Rectal smooth muscle tissue (tissue), 1 donor: ENCODE results near the gene RADIL.

Experiments used
- H3K27ac ChIP-seq: one replicate; pipeline ENCODE4 v1.7.0; 2013; ENCODE audit warnings: low read depth, low read length, inconsistent platforms
- H3K27me3 ChIP-seq: one replicate; pipeline ENCODE4 v1.7.0; 2013; ENCODE audit warnings: low read length; ENCODE audit not compliant: control insufficient read depth, insufficient read depth
- H3K36me3 ChIP-seq: one replicate; pipeline ENCODE4 v1.7.0; 2013; ENCODE audit warnings: low read length; ENCODE audit not compliant: control insufficient read depth, insufficient read depth
- H3K4me1 ChIP-seq: one replicate; pipeline ENCODE4 v1.7.0; 2013; ENCODE audit warnings: low read length; ENCODE audit not compliant: control insufficient read depth, insufficient read depth
- H3K4me3 ChIP-seq: one replicate; pipeline ENCODE4 v1.7.0; 2013; ENCODE audit warnings: low read length
- H3K9ac ChIP-seq: one replicate; pipeline ENCODE4 v1.7.0; 2013; ENCODE audit warnings: low read length

RADIL gene

GRCh38 chr7:4830176-4830575 lies 53.3 kb downstream of the RADIL start:
- Histone ChIP-seq H3K36me3 (no peaks in the 10 kb centered on the region), H3K27ac (no peak overlapping the region), H3K27me3 (no peaks in the 10 kb centered on the region), H3K4me3 (no peak overlapping the region), H3K4me1 (no peaks in the 10 kb centered on the region), H3K9ac (no peak overlapping the region)

DNA sequence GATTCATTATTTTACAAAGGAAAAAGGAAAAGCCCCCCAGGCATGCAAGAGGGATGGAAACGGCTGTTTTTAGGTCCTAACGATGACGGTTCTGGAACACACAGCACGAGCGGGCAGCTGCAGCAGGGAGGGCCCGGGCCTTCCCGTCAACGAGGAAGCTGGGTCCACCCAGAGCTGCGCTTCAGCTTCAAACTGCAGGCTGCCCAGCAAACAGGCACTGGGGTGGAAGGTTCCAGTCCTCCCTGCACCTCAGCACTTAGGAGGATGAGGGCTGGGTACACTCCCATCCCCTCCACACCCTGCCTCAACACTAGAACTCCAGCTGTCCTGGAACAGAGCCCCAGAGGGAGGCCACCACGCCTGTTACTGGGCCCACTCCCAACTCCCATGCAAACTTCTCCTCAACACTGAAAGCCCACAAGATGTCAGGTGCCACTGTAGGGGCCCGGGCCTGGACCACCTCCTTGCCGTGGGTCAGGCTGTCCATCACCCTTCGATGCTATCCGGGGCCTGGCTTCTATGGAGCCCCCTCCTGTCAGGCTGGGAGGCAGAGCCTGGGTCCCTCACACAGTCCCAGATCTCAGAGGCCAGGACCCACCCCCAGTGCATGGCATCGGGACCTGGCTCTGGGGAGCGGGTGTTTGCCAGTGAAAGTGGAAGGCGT lies 54.7 kb downstream of the RADIL start:
- no peak overlapping the region for H3K4me3 ChIP-seq
- no peaks in the 10 kb centered on the region for H3K36me3 ChIP-seq
- no peaks in the 10 kb centered on the region for H3K27me3 ChIP-seq
- H3K27ac ChIP-seq, result no peak overlapping the region
- no peak overlapping the region for H3K9ac ChIP-seq
- H3K4me1 ChIP-seq, result no peaks in the 10 kb centered on the region

DNA sequence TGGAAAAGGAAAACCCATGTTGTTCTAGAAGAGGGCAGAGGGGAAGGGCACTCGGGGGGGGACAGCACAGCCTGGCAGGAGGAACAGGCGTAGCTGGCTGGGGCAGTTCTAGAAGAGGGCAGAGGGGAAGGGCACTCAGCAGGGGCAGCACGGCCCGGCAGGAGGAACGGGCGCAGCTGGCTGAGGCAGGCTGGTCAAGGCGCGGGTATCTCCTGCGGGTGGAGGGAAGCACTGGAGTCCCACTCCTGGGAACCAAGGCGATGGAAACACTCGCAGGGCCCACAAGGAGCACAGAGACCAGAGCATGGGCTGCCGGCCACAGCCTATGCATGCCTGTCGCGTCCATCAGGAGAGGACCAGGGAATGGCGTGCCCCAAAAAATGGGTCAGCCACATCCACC lies 58.4 kb downstream of the RADIL start:
- no peaks in the 10 kb centered on the region for H3K27me3 ChIP-seq
- H3K4me3 ChIP-seq, result no peak overlapping the region
- no peaks in the 10 kb centered on the region for H3K36me3 ChIP-seq
- H3K9ac ChIP-seq, result no peak overlapping the region
- no peak overlapping the region for H3K27ac ChIP-seq
- no peaks in the 10 kb centered on the region for H3K4me1 ChIP-seq

GRCh38 chr7:4824120-4824775 lies 59.3 kb downstream of the RADIL start:
- no peaks in the 10 kb centered on the region for H3K27me3 ChIP-seq
- H3K36me3 ChIP-seq, result no peaks in the 10 kb centered on the region
- no peak overlapping the region for H3K9ac ChIP-seq
- H3K4me3 ChIP-seq, result no peak overlapping the region
- no peak overlapping the region for H3K27ac ChIP-seq
- no peaks in the 10 kb centered on the region for H3K4me1 ChIP-seq

DNA sequence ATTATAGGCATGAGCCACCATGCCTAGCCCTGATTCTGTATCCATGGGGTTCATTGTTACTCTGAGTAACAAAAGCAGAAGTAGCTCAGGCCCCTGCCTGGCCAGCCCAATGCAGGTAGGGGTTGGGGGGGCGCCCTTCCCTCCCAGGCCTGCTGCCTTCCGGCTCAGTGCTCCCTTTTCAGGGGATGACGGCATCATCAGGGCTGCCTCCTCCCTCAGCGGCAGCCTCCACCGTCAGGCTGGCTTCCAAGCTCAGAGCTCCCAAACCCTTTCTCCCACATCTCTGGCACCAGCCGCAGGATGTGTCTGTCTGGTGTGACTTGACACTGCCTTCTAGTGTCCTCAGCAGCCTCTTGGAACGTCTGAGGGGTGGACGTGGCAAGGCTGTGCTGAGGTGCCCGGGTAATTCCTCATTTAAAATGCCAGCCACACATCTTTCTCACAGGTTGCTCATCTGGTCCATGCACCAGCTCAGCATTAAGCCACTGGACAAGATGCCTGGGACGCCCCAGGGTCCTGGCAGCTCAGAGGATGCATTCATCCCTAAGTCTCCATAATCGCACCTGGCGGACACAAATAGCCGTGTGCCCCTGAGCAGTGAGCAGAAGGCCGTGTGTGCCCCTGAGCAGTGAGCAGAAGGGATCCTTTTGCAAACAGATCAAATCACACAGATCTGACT lies 59.9 kb downstream of the RADIL start:
- no peaks in the 10 kb centered on the region for H3K36me3 ChIP-seq
- H3K27ac ChIP-seq, result no peak overlapping the region
- no peaks in the 10 kb centered on the region for H3K4me1 ChIP-seq
- H3K27me3 ChIP-seq, result no peaks in the 10 kb centered on the region
- no peak overlapping the region for H3K4me3 ChIP-seq
- no peak overlapping the region for H3K9ac ChIP-seq

DNA sequence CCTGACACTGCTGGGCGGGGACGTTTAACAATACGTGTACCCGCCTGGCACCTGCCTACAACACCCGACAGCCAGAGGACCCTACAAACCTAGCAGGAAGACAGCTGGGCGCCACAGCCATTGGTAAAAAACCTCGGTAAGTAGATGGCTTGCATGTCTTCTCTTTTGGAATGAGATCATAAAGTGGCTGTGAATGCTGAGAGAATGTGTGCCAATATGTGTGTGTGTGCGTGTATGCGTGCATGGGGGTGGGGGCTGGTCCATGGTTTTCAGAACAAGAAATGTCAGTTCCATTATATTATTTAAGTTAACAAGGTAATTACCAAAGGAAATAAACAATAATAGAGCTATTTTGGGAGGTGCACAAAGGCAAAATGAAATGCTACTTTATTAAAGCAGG lies 60.8 kb downstream of the RADIL start:
- Histone ChIP-seq H3K4me1 (no peaks in the 10 kb centered on the region), H3K27me3 (no peaks in the 10 kb centered on the region), H3K36me3 (no peaks in the 10 kb centered on the region), H3K9ac (no peak overlapping the region), H3K27ac (no peak overlapping the region), H3K4me3 (no peak overlapping the region)

GRCh38 chr7:4820967-4821471 lies 62.5 kb downstream of the RADIL start:
- H3K4me1 ChIP-seq, result no peaks in the 10 kb centered on the region
- H3K27ac ChIP-seq, result no peak overlapping the region
- H3K9ac ChIP-seq, result no peak overlapping the region
- no peaks in the 10 kb centered on the region for H3K27me3 ChIP-seq
- no peak overlapping the region for H3K4me3 ChIP-seq
- no peaks in the 10 kb centered on the region for H3K36me3 ChIP-seq

DNA sequence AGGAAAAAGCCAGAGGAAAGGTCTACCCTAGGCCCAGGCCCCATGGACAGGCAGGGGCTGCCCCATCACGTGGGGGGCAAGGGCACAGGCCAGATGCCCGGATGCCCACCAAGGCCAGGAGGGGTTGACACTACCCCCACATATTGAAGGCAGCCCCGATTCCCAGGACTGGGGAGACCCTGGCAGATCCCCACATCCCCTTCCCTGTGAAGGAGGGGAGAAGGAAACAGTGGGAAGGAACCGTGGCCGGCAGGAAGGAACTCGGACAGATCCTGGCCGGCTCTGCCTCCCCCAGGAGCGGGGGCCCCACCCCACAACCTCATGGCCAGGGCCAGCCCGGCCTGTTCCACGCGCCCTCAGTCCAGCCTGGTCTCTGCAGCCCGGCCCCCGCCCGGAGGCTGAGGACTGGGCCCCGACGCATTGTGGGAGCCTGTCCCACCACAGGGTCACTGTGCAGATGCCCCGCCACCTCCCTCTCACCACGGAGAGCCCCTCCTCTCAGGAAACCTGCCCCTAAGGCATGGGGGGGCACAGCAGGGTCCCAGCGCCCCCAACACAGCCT lies 63.0 kb downstream of the RADIL start:
- Histone ChIP-seq H3K9ac (no peak overlapping the region), H3K4me3 (no peak overlapping the region), H3K36me3 (no peaks in the 10 kb centered on the region), H3K4me1 (no peaks in the 10 kb centered on the region), H3K27me3 (no peaks in the 10 kb centered on the region), H3K27ac (no peak overlapping the region)

GRCh38 chr7:4819560-4820404 lies 63.7 kb downstream of the RADIL start:
- Histone ChIP-seq H3K4me1 (no peaks in the 10 kb centered on the region), H3K36me3 (no peaks in the 10 kb centered on the region), H3K4me3 (no peak overlapping the region), H3K27me3 (no peaks in the 10 kb centered on the region), H3K27ac (no peak overlapping the region), H3K9ac (no peak overlapping the region)

DNA sequence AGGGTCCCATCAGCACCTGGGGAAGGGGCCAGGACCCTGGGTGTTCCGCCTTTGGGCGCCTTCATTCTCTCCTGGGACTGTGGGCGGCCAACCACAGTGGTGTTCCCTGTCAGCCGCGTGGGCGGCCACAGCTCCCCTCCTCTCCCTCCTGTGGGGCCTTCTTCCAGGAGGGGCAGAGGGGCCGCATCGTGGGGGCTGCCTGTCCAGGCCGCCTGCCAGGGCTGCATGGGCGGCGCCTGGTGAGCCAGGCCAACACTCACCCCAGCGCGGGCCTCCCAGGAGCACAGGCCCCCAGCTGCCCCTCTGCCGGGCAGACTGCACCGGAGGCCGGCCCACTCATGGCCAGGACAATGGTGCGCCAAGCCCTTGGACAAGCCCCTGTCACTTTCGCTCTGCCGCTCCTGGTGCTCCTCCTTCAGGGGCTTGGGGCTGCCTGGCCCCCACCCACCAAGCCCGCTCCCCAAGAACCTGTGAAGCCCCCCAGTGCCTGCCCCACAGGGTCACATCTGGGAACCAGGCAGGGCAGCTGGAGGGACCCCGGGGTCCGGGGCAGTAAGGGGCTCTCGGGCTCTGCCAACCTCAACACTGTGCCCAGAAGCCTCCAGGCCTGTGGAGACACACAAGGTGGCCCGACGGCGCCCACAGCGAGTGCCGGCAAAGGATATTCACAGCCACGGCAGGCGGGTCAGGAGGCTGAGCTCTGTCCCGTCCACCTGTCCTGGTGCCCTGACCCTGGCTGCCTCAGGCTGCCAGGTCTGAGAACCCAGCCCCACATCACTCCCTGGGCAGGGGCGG lies 65.3 kb downstream of the RADIL start:
- no peak overlapping the region for H3K9ac ChIP-seq
- no peaks in the 10 kb centered on the region for H3K27me3 ChIP-seq
- no peaks in the 10 kb centered on the region for H3K4me1 ChIP-seq

DNA sequence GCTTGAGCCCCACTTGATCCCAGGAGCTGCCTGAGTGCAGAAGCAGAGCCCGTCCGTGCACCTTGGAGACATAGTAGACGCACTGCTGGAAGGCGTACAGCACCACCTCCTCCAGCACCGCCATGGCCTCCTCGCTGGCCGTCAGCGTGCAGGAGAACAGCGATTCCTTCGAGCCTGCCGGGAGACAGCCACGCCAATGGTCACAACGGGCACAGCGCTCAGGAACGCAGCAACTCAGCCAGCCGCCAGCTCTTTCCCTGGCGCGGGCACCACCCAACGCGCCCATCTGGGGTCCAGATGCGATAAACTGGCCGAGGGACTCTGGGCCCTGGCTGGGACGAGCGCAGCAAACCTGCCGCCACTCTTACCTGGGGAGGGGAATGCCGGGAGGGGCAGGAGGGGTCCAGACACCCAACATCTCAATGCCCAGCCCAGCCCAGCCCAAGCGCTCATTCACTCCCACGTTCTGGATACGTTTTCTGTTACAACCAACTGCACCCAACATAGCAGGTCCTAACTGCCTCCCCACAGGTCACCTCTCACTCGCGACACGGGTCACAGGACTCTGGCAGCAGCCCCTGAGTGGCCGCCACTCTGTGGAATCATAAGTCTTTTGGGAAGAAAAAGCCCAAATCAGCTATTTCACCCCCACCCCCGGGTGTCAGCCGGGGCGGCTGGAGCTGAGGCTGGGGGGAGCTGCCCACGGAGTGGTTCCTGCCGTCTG lies 66.2 kb downstream of the RADIL start:
- Histone ChIP-seq H3K4me3 (no peak overlapping the region), H3K27ac (no peak overlapping the region), H3K4me1 (no peaks in the 10 kb centered on the region), H3K9ac (no peak overlapping the region), H3K27me3 (peaks cover 2% of the 10 kb centered on the region), H3K36me3 (no peaks in the 10 kb centered on the region)

More for the DNA sequence above, 65.3 kb downstream of the RADIL start:
- Histone ChIP-seq H3K36me3 (no peaks in the 10 kb centered on the region), H3K4me3 (no peak overlapping the region), H3K27ac (no peak overlapping the region)
